Kidney epithelial cell (primary cell): Measurements from ENCODE around the gene CARS1. TPM values are rescaled to one million over a fixed set of nuclear protein-coding genes. Genes with fewer than 3 reads are reported as not detected.
A peak's percentile ranks its signal among the peaks of the same experiment; 100 is the strongest.

Source experiments
- DNase-seq: peaks from one replicate; pipeline ENCODE4 v3.0.0-alpha.2; 2010; ENCODE audit warnings: low read depth
- H3K27me3 ChIP-seq: 2 replicates; pipeline ENCODE4 v1.6.0; 2011; ENCODE audit warnings: low read length; ENCODE audit not compliant: control insufficient read depth, insufficient read depth
- H3K36me3 ChIP-seq: 2 replicates; pipeline ENCODE4 v1.5.1; 2011; ENCODE audit warnings: low read length; ENCODE audit not compliant: control insufficient read depth, insufficient read depth
- H3K4me3 ChIP-seq: 2 replicates; pipeline ENCODE4 v1.5.1; 2011; ENCODE audit warnings: low read depth, mild to moderate bottlenecking, control low read depth, low read length
- total RNA-seq: library from RNA; depleted of rRNA; stranded (reverse); fragments of >200 nt; gene quantifications from 2 replicates; pipeline ENCODE4 v1.2.3, GENCODE V29; 2015
- TF ChIP-seq, protein P1 (sequence below): IDR thresholded peaks from 2 replicates; pipeline ENCODE4 v1.5.1; 2011; ENCODE audit warnings: mild to moderate bottlenecking, moderate library complexity, low read length, control low read depth, inconsistent platforms; ENCODE audit not compliant: insufficient read depth, poor library complexity, severe bottlenecking

Gene CARS1
- total RNA-seq, 1 donor from 2014 or later, result 98.3 TPM

DNA sequence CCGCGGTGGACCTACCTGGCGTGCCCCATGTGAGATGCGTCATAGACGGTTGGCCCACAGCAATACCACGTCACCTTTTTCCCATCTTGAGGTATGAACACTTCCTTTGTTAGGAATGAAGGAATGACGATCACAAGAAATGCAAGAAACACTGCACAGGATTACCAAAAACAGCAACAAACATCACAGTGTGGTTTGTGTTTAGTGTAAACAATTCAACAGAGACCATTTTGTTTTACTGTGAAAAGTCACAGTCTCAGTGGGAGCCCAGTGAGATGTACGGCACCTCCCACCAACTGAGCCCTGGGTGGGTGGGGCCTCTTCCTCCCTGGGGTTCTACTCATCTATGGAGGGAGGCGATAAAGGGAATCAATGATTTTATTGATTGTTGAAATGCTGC lies 16.3 kb downstream of the CARS1 start:
- Histone ChIP-seq H3K36me3 (peaks cover 5% of the 10 kb centered on the region), H3K4me3 (no peak overlapping the region), H3K27me3 (no peaks in the 10 kb centered on the region)
- DNase-seq, result no peak
- TF ChIP-seq, protein P1, sequence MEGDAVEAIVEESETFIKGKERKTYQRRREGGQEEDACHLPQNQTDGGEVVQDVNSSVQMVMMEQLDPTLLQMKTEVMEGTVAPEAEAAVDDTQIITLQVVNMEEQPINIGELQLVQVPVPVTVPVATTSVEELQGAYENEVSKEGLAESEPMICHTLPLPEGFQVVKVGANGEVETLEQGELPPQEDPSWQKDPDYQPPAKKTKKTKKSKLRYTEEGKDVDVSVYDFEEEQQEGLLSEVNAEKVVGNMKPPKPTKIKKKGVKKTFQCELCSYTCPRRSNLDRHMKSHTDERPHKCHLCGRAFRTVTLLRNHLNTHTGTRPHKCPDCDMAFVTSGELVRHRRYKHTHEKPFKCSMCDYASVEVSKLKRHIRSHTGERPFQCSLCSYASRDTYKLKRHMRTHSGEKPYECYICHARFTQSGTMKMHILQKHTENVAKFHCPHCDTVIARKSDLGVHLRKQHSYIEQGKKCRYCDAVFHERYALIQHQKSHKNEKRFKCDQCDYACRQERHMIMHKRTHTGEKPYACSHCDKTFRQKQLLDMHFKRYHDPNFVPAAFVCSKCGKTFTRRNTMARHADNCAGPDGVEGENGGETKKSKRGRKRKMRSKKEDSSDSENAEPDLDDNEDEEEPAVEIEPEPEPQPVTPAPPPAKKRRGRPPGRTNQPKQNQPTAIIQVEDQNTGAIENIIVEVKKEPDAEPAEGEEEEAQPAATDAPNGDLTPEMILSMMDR, result no peak

DNA sequence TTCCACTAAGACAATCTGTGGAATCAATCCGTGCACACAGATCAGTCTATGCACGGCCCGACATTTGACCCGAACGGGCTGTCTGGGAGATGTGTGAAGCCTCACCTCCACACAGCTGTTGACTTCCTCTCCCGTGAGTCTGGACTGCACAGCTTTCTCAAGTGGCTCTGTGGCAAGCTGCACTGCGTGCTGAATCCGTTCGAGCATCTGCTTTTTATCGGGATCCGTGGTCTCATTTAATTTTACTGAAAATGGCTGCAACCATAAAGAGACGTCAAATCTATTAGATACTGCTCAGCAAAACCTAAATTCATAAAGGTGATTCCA lies 19.3 kb downstream of the CARS1 start:
- Histone ChIP-seq H3K27me3 (no peaks in the 10 kb centered on the region), H3K36me3 (peaks cover 2% of the 10 kb centered on the region), H3K4me3 (no peak overlapping the region)
- DNase-seq, result no peak
- TF ChIP-seq, protein P1, result no peak

DNA sequence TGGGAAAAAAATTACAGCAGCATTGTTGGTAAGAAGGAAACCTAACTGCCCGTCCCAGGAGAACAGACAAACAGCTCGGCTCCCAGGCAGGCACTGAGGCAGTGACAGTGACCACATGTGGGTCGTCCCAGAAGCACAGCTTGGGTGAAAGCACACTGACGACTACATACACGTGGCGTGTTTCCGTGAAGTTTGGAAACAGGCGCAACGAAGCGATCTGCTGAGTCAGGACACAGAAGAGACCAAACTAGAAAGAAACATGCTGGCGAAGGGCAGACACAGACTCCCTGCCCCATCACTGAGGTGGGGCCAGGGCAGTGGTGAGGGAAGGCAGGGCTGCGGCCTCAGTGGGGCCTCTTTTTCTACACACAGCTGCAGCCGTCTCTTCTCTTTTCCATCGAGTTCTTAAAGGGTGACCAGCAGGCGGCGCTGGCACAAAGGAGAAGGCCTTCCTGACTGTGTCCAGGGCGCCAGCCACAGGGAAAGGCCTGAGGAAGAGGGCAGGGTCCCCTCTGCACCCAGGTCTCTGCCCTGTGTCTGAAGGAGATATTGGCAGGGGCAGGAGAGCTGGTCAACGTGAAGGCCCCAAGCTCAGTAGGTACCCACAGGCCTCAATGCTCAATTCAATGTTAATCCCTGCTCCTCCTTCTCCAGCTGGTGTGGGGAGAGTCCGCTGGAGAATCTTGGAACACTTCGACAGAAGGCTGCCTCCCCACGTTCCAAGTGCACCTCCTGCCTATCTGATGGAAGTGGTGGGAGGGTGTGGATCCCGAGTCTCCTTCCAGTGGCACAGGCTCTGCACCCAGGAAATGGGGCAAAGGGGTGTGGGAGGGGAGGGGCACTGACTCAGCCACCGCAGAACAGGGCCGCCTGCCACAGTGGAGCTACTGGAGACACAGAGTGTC lies 19.9 kb downstream of the CARS1 start:
- Histone ChIP-seq H3K36me3 (peaks cover 2% of the 10 kb centered on the region), H3K27me3 (no peaks in the 10 kb centered on the region), H3K4me3 (no peak overlapping the region)
- TF ChIP-seq, protein P1, result peak; percentile 83
- no peak for DNase-seq

DNA sequence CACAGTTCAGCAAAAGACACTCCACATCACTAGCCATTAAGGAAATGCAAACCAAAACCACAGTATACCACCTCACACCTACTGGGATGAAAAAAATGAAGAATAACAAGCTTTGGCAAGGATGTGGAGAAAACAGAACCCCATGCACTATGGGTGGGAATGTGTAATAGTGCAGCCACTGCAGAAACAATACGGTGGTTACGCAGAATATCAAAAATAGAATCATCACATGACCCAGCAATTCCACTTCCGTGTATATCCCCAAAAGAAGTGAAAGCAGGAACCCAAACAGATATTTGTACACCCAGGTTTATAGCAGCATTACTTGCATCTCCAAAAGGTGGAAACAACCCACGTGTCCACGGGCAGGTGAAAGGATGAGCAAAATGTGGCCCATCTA lies 20.8 kb downstream of the CARS1 start:
- DNase-seq, result no peak
- TF ChIP-seq, protein P1, result no peak
- peaks cover 2% of the 10 kb centered on the region for H3K36me3 ChIP-seq
- no peaks in the 10 kb centered on the region for H3K27me3 ChIP-seq
- no peak overlapping the region for H3K4me3 ChIP-seq

DNA sequence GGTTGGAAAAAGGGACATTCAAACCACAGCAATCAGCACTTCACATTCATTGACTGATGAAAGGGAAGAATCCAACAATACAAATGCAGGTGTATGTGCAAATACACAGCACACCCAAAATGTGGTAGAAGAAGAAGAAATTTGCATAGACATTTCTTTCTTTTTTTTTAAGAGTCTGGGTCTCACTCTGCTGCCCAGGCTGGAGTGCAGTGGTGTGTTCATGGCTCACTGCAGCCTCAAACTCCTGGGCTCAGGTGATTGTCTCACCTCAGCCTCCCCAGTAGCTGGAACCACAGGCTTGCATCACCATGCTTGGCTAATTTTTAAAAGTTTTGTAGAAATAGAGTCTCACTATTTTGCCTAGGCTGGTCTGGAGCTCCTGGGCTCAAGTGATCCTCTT lies 21.9 kb downstream of the CARS1 start:
- no peaks in the 10 kb centered on the region for H3K27me3 ChIP-seq
- DNase-seq, result no peak
- no peak overlapping the region for H3K4me3 ChIP-seq
- TF ChIP-seq, protein P1, result no peak
- H3K36me3 ChIP-seq, result peaks cover 2% of the 10 kb centered on the region

DNA sequence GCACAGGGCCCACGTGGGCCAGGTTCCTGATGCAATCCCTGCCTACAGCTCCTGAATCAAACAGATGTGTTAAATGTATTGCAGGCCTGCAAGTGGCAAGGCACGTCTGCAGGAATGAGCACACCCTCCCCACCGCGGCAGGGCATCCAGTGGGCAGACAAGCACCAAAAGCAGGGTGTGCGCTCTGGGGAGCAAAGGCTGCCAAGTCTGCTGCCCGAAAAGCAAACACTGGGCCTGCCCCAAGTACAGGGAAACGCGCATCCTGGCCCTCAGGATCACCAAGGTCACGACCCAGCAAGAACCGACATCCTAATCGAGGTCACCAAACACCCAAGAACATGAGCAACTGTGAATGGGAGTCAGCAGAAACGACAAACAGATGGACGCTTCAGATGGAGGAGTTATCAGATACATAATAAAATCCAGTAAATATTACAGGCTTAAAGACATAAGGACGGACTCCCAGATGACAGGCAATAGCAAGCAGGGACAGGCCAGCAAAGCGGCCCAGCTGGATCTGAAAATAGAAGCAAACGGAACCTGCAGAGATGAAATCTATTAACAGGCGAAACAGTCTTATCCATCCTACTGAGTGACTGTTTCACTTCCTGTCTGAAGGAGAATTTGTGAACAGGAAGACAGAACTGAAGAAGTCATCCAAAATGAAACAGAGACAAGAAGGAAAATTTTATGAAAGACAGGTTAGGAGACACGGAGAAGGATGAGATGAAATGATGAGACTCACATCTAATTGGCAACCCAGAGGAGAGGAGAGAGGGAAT lies 26.7 kb downstream of the CARS1 start:
- no peak for DNase-seq
- Histone ChIP-seq H3K4me3 (no peak overlapping the region), H3K27me3 (no peaks in the 10 kb centered on the region), H3K36me3 (peaks cover 1% of the 10 kb centered on the region)
- TF ChIP-seq, protein P1, result no peak
